CD14-positive monocyte (primary cell): ENCODE measurements around the gene PNLIPRP2. TPM values are rescaled to one million over a fixed set of nuclear protein-coding genes. Genes with fewer than 3 reads are reported as not detected.

Source experiments
- DNase-seq, 3 donors: peaks; one replicate each; pipeline ENCODE4 v3.0.0-alpha.2; 2011 to 2022
- H2AFZ ChIP-seq: 2 replicates; pipeline ENCODE4 v1.6.0; 2012; ENCODE audit warnings: mild to moderate bottlenecking, low read depth, low read length, inconsistent platforms; ENCODE audit not compliant: insufficient read depth, poor library complexity, severe bottlenecking
- H3K27ac ChIP-seq, 2 donors: 1 replicate in 1 of 2; 2 replicates in 1 of 2; pipeline ENCODE4 v1.5.1; 2012 to 2013; ENCODE audit warnings: low read length in 2 of 2, control low read depth in 1 of 2, inconsistent platforms in 1 of 2, low read depth in 1 of 2, mild to moderate bottlenecking in 1 of 2
- H3K27me3 ChIP-seq, 2 donors: one replicate each; pipeline versions ENCODE4 v1.6.0 to v1.6.1; 2011 to 2013; ENCODE audit warnings: low read length in 2 of 2; ENCODE audit not compliant: control insufficient read depth in 2 of 2, insufficient read depth in 2 of 2
- H3K36me3 ChIP-seq, 2 donors: replicated peaks in 1 of 2; 1 replicate in 1 of 2; 2 replicates in 1 of 2; pipeline versions ENCODE4 v1.5.1 to v1.6.1; 2012 to 2013; ENCODE audit warnings: low read length in 2 of 2, control low read depth in 1 of 2, inconsistent platforms in 1 of 2, mild to moderate bottlenecking in 1 of 2; ENCODE audit not compliant: insufficient read depth in 2 of 2, control insufficient read depth in 1 of 2
- H3K4me1 ChIP-seq, 2 donors: 1 replicate in 1 of 2; 2 replicates in 1 of 2; pipeline versions ENCODE4 v1.5.1 to v1.6.1; 2012 to 2013; ENCODE audit warnings: low read length in 2 of 2, control low read depth in 1 of 2, inconsistent platforms in 1 of 2, mild to moderate bottlenecking in 1 of 2, moderate library complexity in 1 of 2; ENCODE audit not compliant: insufficient read depth in 2 of 2, control insufficient read depth in 1 of 2
- H3K4me2 ChIP-seq: replicated peaks from 2 replicates; pipeline ENCODE3; 2012; ENCODE audit warnings: low read length, moderate library complexity, mild to moderate bottlenecking; ENCODE audit not compliant: poor library complexity, severe bottlenecking; ENCODE audit errors: extremely low read depth
- H3K4me3 ChIP-seq, 3 experiments: fragments of 200-600 bp in 1 of 3; sonication (generic) in 1 of 3; replicated peaks in 1 of 3; 1 replicate in 2 of 3; 2 replicates in 1 of 3; pipeline ENCODE4 v1.5.1; 2011 to 2013; ENCODE audit warnings: low read length in 3 of 3, mild to moderate bottlenecking in 3 of 3, control low read depth in 2 of 3, low read depth in 2 of 3, inconsistent platforms in 1 of 3, moderate library complexity in 1 of 3
- H3K79me2 ChIP-seq: 2 replicates; pipeline ENCODE4 v1.6.0; 2012; ENCODE audit warnings: mild to moderate bottlenecking, control low read depth, inconsistent platforms, low read length, moderate library complexity; ENCODE audit not compliant: insufficient read depth
- H3K9ac ChIP-seq: 2 replicates; pipeline ENCODE4 v1.6.0; 2017; ENCODE audit warnings: low read length, mild to moderate bottlenecking; ENCODE audit not compliant: insufficient read depth, poor library complexity, severe bottlenecking
- H3K9me3 ChIP-seq, 2 donors: replicated peaks in 1 of 2; 1 replicate in 1 of 2; 2 replicates in 1 of 2; pipeline versions ENCODE4 v1.5.1 to v1.6.1; 2012 to 2013; ENCODE audit warnings: low read length in 2 of 2, control low read depth in 1 of 2; ENCODE audit not compliant: control insufficient read depth in 1 of 2, insufficient read depth in 1 of 2
- H4K20me1 ChIP-seq: 2 replicates; pipeline ENCODE4 v1.6.0; 2012; ENCODE audit warnings: mild to moderate bottlenecking, low read length, control low read depth, moderate library complexity; ENCODE audit not compliant: insufficient read depth
- H3K27ac Mint-ChIP-seq, 7 donors: one replicate each; pipeline ENCODE4 v1.8.0; 2020; ENCODE audit warnings: mild to moderate bottlenecking in 7 of 7, mixed read lengths in 7 of 7, moderate library complexity in 6 of 7, inconsistent platforms in 2 of 7
- H3K27me3 Mint-ChIP-seq, 3 donors: one replicate each; pipeline ENCODE4 v1.8.0; 2021 to 2022; ENCODE audit warnings: low read depth in 3 of 3, mild to moderate bottlenecking in 3 of 3, mixed read lengths in 3 of 3, moderate library complexity in 3 of 3, inconsistent platforms in 1 of 3
- H3K36me3 Mint-ChIP-seq, 2 donors: one replicate each; pipeline ENCODE4 v1.8.0; 2020; ENCODE audit warnings: mixed read lengths in 2 of 2, inconsistent platforms in 1 of 2, mild to moderate bottlenecking in 1 of 2
- H3K4me1 Mint-ChIP-seq: one replicate; pipeline ENCODE4 v1.8.0; 2020; ENCODE audit warnings: mild to moderate bottlenecking, mixed read lengths
- H3K4me3 Mint-ChIP-seq, 2 donors: one replicate each; pipeline ENCODE4 v1.8.0; 2020; ENCODE audit warnings: mild to moderate bottlenecking in 2 of 2, mixed read lengths in 2 of 2, moderate library complexity in 1 of 2
- H3K9me3 Mint-ChIP-seq, 7 donors: one replicate each; pipeline ENCODE4 v1.8.0; 2020 to 2022; ENCODE audit warnings: mixed read lengths in 7 of 7, mild to moderate bottlenecking in 6 of 7, moderate library complexity in 6 of 7, inconsistent platforms in 2 of 7
- WGBS: methylation state at CpG from one replicate; pipeline ENCODE4 v1.1.5; 2013; ENCODE audit warnings: missing lambda C conversion rate; ENCODE audit not compliant: insufficient coverage; 5-methylcytosine and 5-hydroxymethylcytosine counted together
- intact Hi-C, 2 donors: fragments of 100-400 bp; cut with micrococcal nuclease; formaldehyde crosslinking; loops; one replicate each; pipeline versions ENCODE4 v1.15.0 to v1.15.1; 2023
- polyA plus RNA-seq, 3 donors: library from polyadenylated mRNA; depleted of rRNA in 1 of 3; unstranded in 2 of 3; stranded (reverse) in 1 of 3; fragments of 300-500 nt in 2 of 3; fragments of >200 nt in 1 of 3; fragmentation: Illumina TruSeq in 2 of 3; gene quantifications; 1 replicate in 2 of 3; 2 replicates in 1 of 3; pipeline ENCODE4 v1.2.3, GENCODE V29; 2012 to 2021
- TF ChIP-seq, protein P1 (sequence below): fragments of 200-600 bp; IDR thresholded peaks from one replicate; pipeline ENCODE4 v1.8.0; 2022; ENCODE audit warnings: antibody characterized with exemption, mild to moderate bottlenecking

The PNLIPRP2 gene
- polyA plus RNA-seq, 3 donors: not detected

DNA sequence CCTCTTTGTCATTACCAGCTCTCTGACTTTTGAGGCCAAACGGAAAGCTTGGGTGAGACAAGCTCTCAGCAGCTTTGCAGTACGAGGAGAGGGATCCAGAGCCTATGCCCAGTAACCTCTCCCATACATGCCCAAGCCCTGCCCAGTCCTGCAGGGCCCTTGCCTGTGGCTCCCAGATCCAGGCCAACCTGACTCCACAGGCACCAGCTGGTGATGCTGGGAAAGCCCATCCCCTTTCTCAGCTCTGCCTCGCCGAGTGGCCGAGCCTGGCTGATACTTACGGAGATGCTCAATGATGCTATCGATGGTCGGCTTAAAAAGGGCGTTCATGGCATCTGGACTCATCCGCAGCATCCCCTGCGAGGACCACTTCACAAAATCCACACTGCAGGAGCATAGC, 55.4 kb downstream of the PNLIPRP2 start:
- Mint-ChIP-seq H3K27me3 (peaks cover 4 to 15% (median 6%) of the 10 kb centered on the region in 3 donors), H3K9me3 (no peaks in the 10 kb centered on the region), H3K27ac (no peak overlapping the region), H3K4me3 (no peak overlapping the region), H3K36me3 (no peaks in the 10 kb centered on the region), H3K4me1 (no peaks in the 10 kb centered on the region)
- Histone ChIP-seq H3K4me3 (no peak overlapping the region), H3K9me3 (no peaks in the 10 kb centered on the region), H3K79me2 (no peaks in the 10 kb centered on the region), H3K27me3 (no peaks in the 10 kb centered on the region), H4K20me1 (no peaks in the 10 kb centered on the region), H3K36me3 (no peaks in the 10 kb centered on the region), H3K9ac (no peak overlapping the region), H3K4me2 (no peak overlapping the region), H3K27ac (no peak overlapping the region), H3K4me1 (no peaks in the 10 kb centered on the region), H2AFZ (no peak overlapping the region)
- 96% methylated on average over 11 of the region's 11 CpGs for WGBS
- intact Hi-C loops: no loop called here
- no peak for DNase-seq
- TF ChIP-seq, protein P1, sequence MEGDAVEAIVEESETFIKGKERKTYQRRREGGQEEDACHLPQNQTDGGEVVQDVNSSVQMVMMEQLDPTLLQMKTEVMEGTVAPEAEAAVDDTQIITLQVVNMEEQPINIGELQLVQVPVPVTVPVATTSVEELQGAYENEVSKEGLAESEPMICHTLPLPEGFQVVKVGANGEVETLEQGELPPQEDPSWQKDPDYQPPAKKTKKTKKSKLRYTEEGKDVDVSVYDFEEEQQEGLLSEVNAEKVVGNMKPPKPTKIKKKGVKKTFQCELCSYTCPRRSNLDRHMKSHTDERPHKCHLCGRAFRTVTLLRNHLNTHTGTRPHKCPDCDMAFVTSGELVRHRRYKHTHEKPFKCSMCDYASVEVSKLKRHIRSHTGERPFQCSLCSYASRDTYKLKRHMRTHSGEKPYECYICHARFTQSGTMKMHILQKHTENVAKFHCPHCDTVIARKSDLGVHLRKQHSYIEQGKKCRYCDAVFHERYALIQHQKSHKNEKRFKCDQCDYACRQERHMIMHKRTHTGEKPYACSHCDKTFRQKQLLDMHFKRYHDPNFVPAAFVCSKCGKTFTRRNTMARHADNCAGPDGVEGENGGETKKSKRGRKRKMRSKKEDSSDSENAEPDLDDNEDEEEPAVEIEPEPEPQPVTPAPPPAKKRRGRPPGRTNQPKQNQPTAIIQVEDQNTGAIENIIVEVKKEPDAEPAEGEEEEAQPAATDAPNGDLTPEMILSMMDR: no peak

DNA sequence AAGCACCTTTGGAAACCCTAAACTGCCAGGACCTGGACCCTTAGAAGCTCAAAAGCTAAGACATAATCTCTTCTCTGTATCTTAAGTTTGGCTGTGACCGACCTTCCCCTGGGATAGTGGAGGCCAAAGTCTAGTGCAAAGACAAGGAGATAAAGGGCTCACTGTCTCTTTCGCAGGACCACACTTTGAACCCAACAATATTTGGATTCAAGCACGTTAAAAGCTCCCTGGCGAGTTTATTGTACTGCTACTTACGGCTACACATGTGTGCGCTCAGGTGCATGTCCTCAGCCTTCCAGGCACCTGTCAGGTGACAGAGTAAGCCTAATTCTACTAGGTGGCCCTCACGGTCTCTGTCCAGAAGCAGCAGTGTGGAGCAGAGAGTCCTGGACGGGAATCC, 55.9 kb downstream of the PNLIPRP2 start:
- Mint-ChIP-seq H3K36me3 (no peaks in the 10 kb centered on the region), H3K27ac (no peak overlapping the region), H3K4me3 (no peak overlapping the region), H3K27me3 (peaks cover 6 to 11% (median 6%) of the 10 kb centered on the region in 3 donors), H3K4me1 (no peaks in the 10 kb centered on the region), H3K9me3 (no peaks in the 10 kb centered on the region)
- Histone ChIP-seq H3K4me1 (no peaks in the 10 kb centered on the region), H2AFZ (no peak overlapping the region), H3K4me2 (no peak overlapping the region), H3K36me3 (no peaks in the 10 kb centered on the region), H3K9me3 (no peaks in the 10 kb centered on the region), H3K4me3 (no peak overlapping the region), H3K9ac (no peak overlapping the region), H3K27me3 (no peaks in the 10 kb centered on the region), H3K79me2 (no peaks in the 10 kb centered on the region), H4K20me1 (no peaks in the 10 kb centered on the region), H3K27ac (no peak overlapping the region)
- DNase-seq: no peak
- WGBS: 94% methylated on average over 6 of the region's 8 CpGs
- TF ChIP-seq, protein P1: no peak
- intact Hi-C loops: no loop called here
